SK-N-SH (cell line): ENCODE results near the gene FGF22. TPM values are rescaled to one million over a fixed set of nuclear protein-coding genes. Genes with fewer than 3 reads are reported as not detected.

ENCODE experiments used
- CTCF ChIA-PET: fragments of 300-600, 350-600 bp; formaldehyde crosslinking; extraction: SDS; loops from one replicate; lab custom pipeline; 2021; lab: Yijun Ruan, JAX
- POLR2A ChIA-PET: fragments of 350-600 bp; sonication (Branson Sonifier 250); formaldehyde crosslinking; extraction: SDS; loops from one replicate; lab custom pipeline; 2020; ENCODE audit warnings: antibody characterized with exemption, inconsistent platforms; lab: Yijun Ruan, JAX
- DNase-seq: peaks from one replicate; pipeline ENCODE4 v3.0.0; 2012
- H2AFZ ChIP-seq: fragments of 200-600 bp; sonication (generic); 2 replicates; pipeline ENCODE4 v1.8.1; 2016; ENCODE audit warnings: antibody characterized with exemption, mild to moderate bottlenecking, low read depth
- H3F3A ChIP-seq: fragments of 200-600 bp; sonication (generic); replicated peaks from 2 replicates; pipeline ENCODE3; 2016; ENCODE audit warnings: antibody characterized with exemption, mild to moderate bottlenecking; ENCODE audit not compliant: insufficient read depth
- H3K27ac ChIP-seq, 2 experiments: fragments of 200-500 bp in 1 of 2; fragments of 200-600 bp in 1 of 2; sonication (Bioruptor generic) in 1 of 2; sonication (generic), shearing (Covaris generic) in 1 of 2; 2 replicates each; pipeline versions ENCODE4 v1.5.1 to v1.6.1; 2014 to 2016; ENCODE audit warnings: low read depth in 2 of 2, inconsistent platforms in 1 of 2, low read length in 1 of 2, mild to moderate bottlenecking in 1 of 2, mixed read lengths in 1 of 2
- H3K27me3 ChIP-seq: fragments of 200-600 bp; sonication (generic), shearing (Covaris generic); 2 replicates; pipeline ENCODE4 v1.6.1; 2016; ENCODE audit warnings: mixed run types; ENCODE audit not compliant: insufficient read depth
- H3K36me3 ChIP-seq, 2 experiments: fragments of 200-500 bp in 1 of 2; fragments of 200-600 bp in 1 of 2; sonication (Bioruptor generic) in 1 of 2; sonication (generic) in 1 of 2; replicated peaks in 1 of 2; 2 replicates each; pipeline versions ENCODE3 to v1.5.1; 2014 to 2016; ENCODE audit warnings: low read length in 1 of 2, mild to moderate bottlenecking in 1 of 2; ENCODE audit not compliant: insufficient read depth in 2 of 2, control insufficient read depth in 1 of 2
- H3K4me1 ChIP-seq, 2 experiments: fragments of 200-500 bp in 1 of 2; fragments of 200-600 bp in 1 of 2; sonication (Bioruptor generic) in 1 of 2; sonication (generic), shearing (Covaris generic) in 1 of 2; 2 replicates each; pipeline versions ENCODE4 v1.5.1 to v1.6.1; 2014 to 2016; ENCODE audit warnings: low read depth in 1 of 2, low read length in 1 of 2, mixed run types in 1 of 2; ENCODE audit not compliant: insufficient read depth in 2 of 2, control insufficient read depth in 1 of 2
- H3K4me2 ChIP-seq: fragments of 200-600 bp; sonication (generic), shearing (Covaris generic); 2 replicates; pipeline ENCODE4 v1.6.1; 2017; ENCODE audit warnings: mixed run types
- H3K4me3 ChIP-seq, 2 experiments: fragments of 200-500 bp in 1 of 2; fragments of 200-600 bp in 1 of 2; sonication (Bioruptor generic) in 1 of 2; sonication (generic), shearing (Covaris generic) in 1 of 2; 2 replicates each; pipeline versions ENCODE4 v1.5.1 to v1.8.1; 2014 to 2016; ENCODE audit warnings: low read depth in 2 of 2, inconsistent platforms in 1 of 2, low read length in 1 of 2, mild to moderate bottlenecking in 1 of 2, mixed read lengths in 1 of 2, moderate library complexity in 1 of 2
- H3K79me2 ChIP-seq: fragments of 200-600 bp; sonication (generic); 2 replicates; pipeline ENCODE4 v1.8.1; 2017; ENCODE audit warnings: mild to moderate bottlenecking; ENCODE audit not compliant: insufficient read depth
- H3K9ac ChIP-seq: fragments of 200-600 bp; sonication (generic); 2 replicates; pipeline ENCODE4 v1.6.1; 2017; ENCODE audit warnings: mixed run types
- H3K9me2 ChIP-seq: fragments of 200-600 bp; sonication (generic); 2 replicates; pipeline ENCODE4 v1.6.1; 2017; ENCODE audit warnings: mixed run types
- H3K9me3 ChIP-seq: fragments of 200-600 bp; sonication (generic); 2 replicates; pipeline ENCODE4 v1.6.1; 2017; ENCODE audit warnings: mixed run types, mild to moderate bottlenecking, moderate library complexity
- H4K20me1 ChIP-seq: fragments of 200-600 bp; sonication (generic); 2 replicates; pipeline ENCODE4 v1.6.1; 2017; ENCODE audit warnings: mild to moderate bottlenecking, mixed run types; ENCODE audit not compliant: insufficient read depth
- ELF1 ChIP-seq: IDR thresholded peaks from 2 replicates; pipeline ENCODE4 v1.4.0; 2012
- EP300 ChIP-seq, 2 experiments: IDR thresholded peaks; 2 replicates each; pipeline versions ENCODE4 v1.4.0 to v1.6.1; 2012; ENCODE audit warnings: borderline replicate concordance in 1 of 2, low read depth in 1 of 2, low read length in 1 of 2
- EZH2phosphoT487 ChIP-seq: fragments of 200-600 bp; sonication (generic); IDR thresholded peaks from 2 replicates; pipeline ENCODE4 v1.6.1; 2017; ENCODE audit warnings: low read depth, mixed run types, mild to moderate bottlenecking, antibody characterized with exemption, moderate library complexity, borderline replicate concordance
- FOXJ3 ChIP-seq: sonication (generic); formaldehyde crosslinking; IDR thresholded peaks from 2 replicates; pipeline ENCODE4 v1.5.1; 2020; ENCODE audit warnings: mild to moderate bottlenecking, missing genetic modification reagents
- FOXM1 ChIP-seq: IDR thresholded peaks from 2 replicates; pipeline ENCODE4 v1.4.0; 2012; ENCODE audit warnings: low read depth, mild to moderate bottlenecking
- GATA2 ChIP-seq: sonication (generic); formaldehyde crosslinking; IDR thresholded peaks from 2 replicates; pipeline ENCODE4 v1.5.0; 2020; ENCODE audit warnings: mild to moderate bottlenecking, missing genetic modification reagents
- IRF3 ChIP-seq: fragments of 150-350 bp; IDR thresholded peaks from 2 replicates; pipeline ENCODE4 v1.6.1; 2016; ENCODE audit warnings: mild to moderate bottlenecking, low read depth, low read length
- NFIC ChIP-seq: IDR thresholded peaks from 2 replicates; pipeline ENCODE4 v1.4.0; 2012; ENCODE audit warnings: borderline replicate concordance
- NRF1 ChIP-seq: IDR thresholded peaks from 2 replicates; pipeline ENCODE4 v1.6.1; 2012; ENCODE audit warnings: low read depth, mild to moderate bottlenecking, low read length
- PBX3 ChIP-seq: IDR thresholded peaks from 2 replicates; pipeline ENCODE4; 2012
- POLR2AphosphoS5 ChIP-seq: IDR thresholded peaks from 2 replicates; pipeline ENCODE4 v1.6.1; 2012; ENCODE audit warnings: low read depth, low read length
- RAD21 ChIP-seq: IDR thresholded peaks from 2 replicates; pipeline ENCODE4 v1.6.1; 2012; ENCODE audit warnings: mild to moderate bottlenecking, low read length
- RCOR1 ChIP-seq: fragments of 150-350 bp; IDR thresholded peaks from 2 replicates; pipeline ENCODE4 v1.6.1; 2017; ENCODE audit warnings: antibody characterized with exemption, low read length
- RFX5 ChIP-seq: IDR thresholded peaks from 2 replicates; pipeline ENCODE4 v1.6.1; 2012; ENCODE audit warnings: mild to moderate bottlenecking, improper control_type of control experiment, low read length
- SIN3A ChIP-seq: IDR thresholded peaks from 2 replicates; pipeline ENCODE4 v1.6.1; 2012; ENCODE audit warnings: low read depth, mild to moderate bottlenecking, low read length, moderate library complexity, borderline replicate concordance
- SMC3 ChIP-seq: IDR thresholded peaks from 2 replicates; pipeline ENCODE4 v1.6.1; 2012; ENCODE audit warnings: low read depth, low read length, improper control_type of control experiment
- TEAD4 ChIP-seq: IDR thresholded peaks from 2 replicates; pipeline ENCODE4 v1.4.0; 2012; ENCODE audit warnings: mild to moderate bottlenecking, borderline replicate concordance; ENCODE audit not compliant: insufficient read depth
- USF2 ChIP-seq: fragments of 150-350 bp; IDR thresholded peaks from 2 replicates; pipeline ENCODE4 v1.6.1; 2017; ENCODE audit warnings: antibody characterized with exemption, low read length, low read depth, borderline replicate concordance
- YY1 ChIP-seq: IDR thresholded peaks from 2 replicates; pipeline ENCODE4 v1.4.0; 2012; ENCODE audit warnings: low read depth, mild to moderate bottlenecking
- ZBTB33 ChIP-seq: IDR thresholded peaks from 2 replicates; pipeline ENCODE4 v1.4.0; 2012; ENCODE audit warnings: low read depth, borderline replicate concordance
- WGBS: methylation state at CpG from one replicate; pipeline ENCODE4 v1.1.6; 2017; ENCODE audit warnings: low lambda C conversion rate; 5-methylcytosine and 5-hydroxymethylcytosine counted together
- polyA plus RNA-seq, 3 experiments: library from polyadenylated mRNA; depleted of rRNA; stranded (reverse); fragments of >200 nt; gene quantifications; 2 replicates each; pipeline ENCODE4 v1.2.3, GENCODE V29; 2012

Gene FGF22
- polyA plus RNA-seq, 1 of the 3 experiments (the other 2 are of a cell fraction) = 0.62 TPM

GRCh38 chr19:685454-685931, 45.8 kb downstream of the FGF22 start:
- TF ChIP-seq POLR2AphosphoS5 (no peak), EZH2phosphoT487 (no peak), IRF3 (no peak), GATA2 (no peak), ELF1 (no peak), RCOR1 (no peak), NFIC (no peak), USF2 (no peak), RFX5 (no peak), EP300 (IDR thresholded peaks at IDR 0.05; ENCODE audit: borderline replicate concordance in 1 of 2, low read depth in 1 of 2, low read length in 1 of 2) (no peak), YY1 (no peak), PBX3 (no peak), FOXM1 (no peak), SIN3A (no peak), ZBTB33 (no peak), RAD21 (no peak), SMC3 (no peak), FOXJ3 (no peak), TEAD4 (no peak), NRF1 (no peak)
- Histone ChIP-seq H3K9me3 (no peaks in the 10 kb centered on the region), H3K9ac (no peak overlapping the region), H3K9me2 (no peaks in the 10 kb centered on the region), H3K4me3 (no peak overlapping the region), H3K27ac (no peak overlapping the region), H4K20me1 (no peaks in the 10 kb centered on the region), H3K36me3 (no peaks in the 10 kb centered on the region), H3K4me1 (peaks cover 0 to 4% of the 10 kb centered on the region in 2 experiments; a peak in 1 of 4 replicates), H3K79me2 (no peaks in the 10 kb centered on the region), H2AFZ (no peak overlapping the region), H3K4me2 (no peak overlapping the region), H3F3A (no peaks in the 10 kb centered on the region), H3K27me3 (no peaks in the 10 kb centered on the region)
- no peak for DNase-seq
- ChIA-PET POLR2A (no interaction called here), CTCF (interaction anchor here (0.5 kb wide), 1 partner anchor 49 kb away, joined by 3 read pairs; no protein-coding TSS in a partner anchor)
- WGBS = 83% methylated on average over 10 of the region's 31 CpGs
